Measurements from ENCODE around the gene COTL1.
A peak's percentile ranks its signal among the peaks of the same experiment; 100 is the strongest.
"Not testable (repeated sequence)": the region's sequence is repeated elsewhere in the genome, so short reads cannot be mapped to it uniquely, and the experiment has no call there.

Gene COTL1

GRCh38 chr16:84641643-84642358 is 23.9 kb upstream of the COTL1 start:
- no peak for DNase-seq

DNA sequence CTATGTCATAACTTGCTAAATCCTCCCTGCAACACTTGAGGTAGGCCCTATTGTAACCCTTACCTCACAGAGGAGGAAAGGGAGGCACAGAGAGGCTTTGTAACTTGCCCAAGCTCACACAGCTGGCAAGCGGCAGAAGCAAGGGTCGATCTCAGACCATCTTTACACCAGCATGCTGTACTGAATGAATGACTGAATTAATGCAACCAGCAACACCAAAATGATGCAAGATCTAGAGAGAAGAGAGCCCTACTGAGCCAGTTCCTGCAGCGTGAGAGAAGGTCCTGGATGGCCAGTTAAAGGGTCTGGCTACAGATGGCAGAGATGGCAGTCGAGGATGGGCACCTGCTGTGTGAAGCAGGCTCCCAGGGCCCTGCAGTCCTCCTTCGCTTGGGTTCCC is 22.3 kb upstream of the COTL1 start:
- no peak for DNase-seq

DNA sequence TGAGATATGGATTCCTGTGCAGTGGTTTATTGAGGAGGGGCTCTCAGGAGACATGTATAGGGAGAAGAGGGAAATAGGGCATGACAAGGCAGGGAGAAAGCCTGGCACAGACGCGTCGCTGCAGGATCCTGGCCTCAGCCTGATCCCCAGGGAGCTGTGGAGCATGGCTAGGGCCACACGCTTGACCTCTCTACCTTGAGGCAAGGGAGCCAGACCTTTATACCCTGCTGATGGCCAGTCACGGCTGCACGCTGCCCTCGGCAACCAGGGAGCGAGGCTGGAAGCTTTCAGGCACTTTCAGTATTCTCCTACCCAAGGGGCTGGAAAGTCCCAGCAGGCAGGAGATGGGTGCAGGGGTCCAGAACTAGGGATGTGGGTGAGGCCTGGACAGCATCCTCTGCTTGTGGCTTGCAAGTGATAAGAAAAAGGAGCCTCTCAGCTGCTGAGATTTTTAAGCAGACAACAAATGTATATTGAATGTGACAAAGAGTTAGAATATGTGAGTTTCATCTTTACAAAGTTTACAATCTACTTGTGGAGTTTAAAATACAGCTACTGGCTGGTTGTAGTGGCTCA is 20.4 kb upstream of the COTL1 start:
- no peak for DNase-seq

DNA sequence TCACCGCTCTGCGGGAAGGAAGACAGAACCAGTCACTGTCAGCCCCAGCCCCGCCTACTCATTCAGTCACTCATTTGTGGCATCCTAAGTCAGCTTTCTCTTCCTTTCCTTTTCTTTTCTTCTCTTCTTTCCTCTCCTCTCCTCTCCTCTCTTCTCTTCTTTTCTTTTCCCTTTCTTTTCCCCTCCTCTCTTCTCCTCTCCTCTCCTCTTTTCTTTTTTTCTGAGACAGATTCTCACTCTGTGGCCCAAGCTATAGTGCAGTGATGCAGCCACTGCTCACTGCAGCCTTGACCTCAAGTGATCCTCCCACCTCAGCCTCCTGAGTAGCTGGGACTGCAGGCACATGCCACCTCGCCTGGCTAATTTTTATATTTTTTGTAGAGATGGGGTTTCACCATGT is 19.8 kb upstream of the COTL1 start:
- no peak for DNase-seq

DNA sequence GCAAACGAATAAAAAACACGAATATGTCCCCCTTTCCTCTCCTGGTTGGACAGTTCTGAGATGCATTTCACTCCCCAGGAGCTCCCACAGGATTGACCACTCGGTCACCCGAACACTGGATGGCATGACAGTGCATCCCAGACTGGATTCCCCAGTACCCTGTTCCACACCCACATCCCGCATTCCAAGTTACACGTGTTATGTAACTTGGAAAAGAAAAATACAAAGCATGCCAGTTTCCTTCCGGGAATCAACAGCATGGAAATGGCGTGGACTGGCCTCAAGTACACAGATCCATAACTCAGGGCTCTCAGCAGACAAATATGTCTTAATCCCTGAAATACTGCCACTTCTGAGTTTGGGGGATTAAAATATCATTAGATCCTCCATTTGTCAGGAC is 17.8 kb upstream of the COTL1 start:
- no peak for DNase-seq

GRCh38 chr16:84633622-84634021 is 15.7 kb upstream of the COTL1 start:
- DNase-seq, result peak; percentile 74

DNA sequence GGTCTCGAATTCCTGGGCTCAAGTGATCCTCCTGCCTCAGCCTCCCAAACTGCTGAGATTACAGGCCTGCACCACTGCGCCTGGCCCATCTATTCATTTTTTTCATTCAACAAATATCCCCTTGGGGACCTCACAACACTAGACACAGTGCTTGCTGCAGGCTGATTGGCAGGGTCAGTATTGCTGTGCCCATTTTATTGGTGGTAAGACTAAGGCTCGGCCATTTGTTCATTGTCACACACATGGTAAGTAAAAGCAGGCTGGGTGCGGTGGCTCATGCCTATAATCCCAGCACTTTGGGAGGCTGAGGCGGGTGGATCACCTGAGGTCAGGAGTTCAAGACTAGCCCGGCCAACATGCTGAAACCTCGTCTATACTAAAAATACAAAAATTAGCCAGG is 15.0 kb upstream of the COTL1 start:
- DNase-seq, result not testable (repeated sequence)

GRCh38 chr16:84631886-84632285 is 14.0 kb upstream of the COTL1 start:
- DNase-seq, result no peak

- no peak for DNase-seq
Measured at GRCh38 chr16:84631153-84631466, 13.2 kb upstream of the COTL1 start.

- no peak for DNase-seq
Measured at GRCh38 chr16:84630446-84631152, 12.7 kb upstream of the COTL1 start.

DNA sequence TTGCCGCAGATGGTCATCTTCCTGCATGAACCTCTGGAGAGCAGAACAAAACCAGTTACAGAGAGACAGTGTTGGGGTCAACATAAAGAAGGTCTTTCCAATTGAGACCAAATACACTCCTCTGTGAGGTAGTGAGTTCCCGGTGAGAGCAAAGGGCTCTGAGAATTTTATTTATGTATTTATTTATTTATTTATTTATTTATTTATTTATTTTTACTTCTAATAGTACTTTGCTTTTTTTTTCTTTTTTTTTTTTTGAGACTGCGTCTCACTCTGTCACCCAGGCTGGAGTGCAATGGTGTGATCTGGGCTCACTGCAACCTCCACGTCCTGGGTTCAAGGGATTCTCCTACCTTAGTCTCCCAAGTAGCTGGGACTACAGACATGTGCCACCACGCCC is 12.1 kb upstream of the COTL1 start:
- no peak for DNase-seq

- no peak for DNase-seq
Measured at GRCh38 chr16:84629580-84629979, 11.7 kb upstream of the COTL1 start.

DNA sequence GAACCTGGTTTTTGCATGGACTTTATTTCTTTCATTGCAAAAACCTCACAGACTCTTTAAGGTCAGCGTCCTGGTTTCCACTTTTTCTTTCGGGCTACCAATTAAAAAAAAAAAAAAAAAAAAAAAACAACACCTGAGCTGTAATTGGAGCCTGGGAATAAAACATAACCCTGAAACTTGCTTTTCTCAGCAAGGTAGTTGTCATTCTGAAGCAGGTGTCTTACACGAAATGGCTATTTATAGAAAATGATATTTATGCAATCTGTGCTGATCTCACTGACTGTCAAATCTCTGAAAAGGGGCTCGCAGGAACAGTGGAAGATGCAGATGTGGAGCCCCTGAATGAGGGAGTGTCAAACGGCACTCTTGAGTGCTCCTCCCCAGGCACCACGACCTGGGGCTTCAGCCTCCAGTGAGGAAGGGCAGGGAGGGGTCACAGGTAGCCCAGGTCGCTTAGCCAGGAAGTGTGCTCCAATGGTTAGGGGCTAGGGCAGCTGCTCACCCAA is 10.4 kb upstream of the COTL1 start:
- DNase-seq, result no peak

DNA sequence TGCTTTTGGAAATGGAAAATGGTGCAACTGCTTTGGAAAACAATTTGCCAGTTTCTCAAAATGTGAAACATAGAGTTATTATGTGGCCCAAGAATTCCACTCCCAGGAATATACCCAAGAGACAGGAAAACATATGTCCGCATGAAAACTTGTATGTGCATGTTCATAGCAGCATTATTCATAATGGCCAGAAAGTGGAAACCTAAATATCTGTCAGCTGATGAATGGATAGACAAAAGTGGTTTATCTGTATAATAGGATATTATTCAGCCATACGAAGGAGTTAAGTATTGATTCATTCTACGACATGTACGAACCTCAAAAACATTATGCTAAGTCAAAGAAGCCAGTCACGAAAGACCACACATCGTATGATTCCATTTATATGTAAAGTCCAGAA is 7.7 kb upstream of the COTL1 start:
- no peak for DNase-seq

DNA sequence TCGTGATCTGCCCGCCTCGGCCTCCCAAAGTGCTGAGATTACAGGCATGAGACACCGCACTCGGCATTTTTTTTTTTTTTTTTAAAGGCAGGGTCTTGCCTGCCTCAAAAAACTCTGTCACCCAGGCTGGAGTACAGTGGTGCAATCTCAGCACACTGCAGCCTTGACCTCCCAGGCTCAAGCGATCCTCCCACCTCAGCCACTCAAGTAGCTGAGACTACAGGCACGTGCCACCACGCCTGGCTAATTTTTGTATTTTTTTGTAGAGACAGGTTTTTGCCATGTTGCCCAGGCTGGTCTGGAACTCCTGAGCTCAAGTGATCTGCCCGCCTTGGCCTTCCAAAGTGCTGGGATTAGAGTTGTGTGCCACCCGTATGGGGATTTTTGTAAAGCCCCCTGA is 3.0 kb upstream of the COTL1 start:
- DNase-seq, result not testable (repeated sequence)

GRCh38 chr16:84618581-84619460 is 943 bp upstream of the COTL1 start:
- no peak for DNase-seq

GRCh38 chr16:84617041-84617790 is 662 bp downstream of the COTL1 start:
- peak; percentile 9 for DNase-seq

DNA sequence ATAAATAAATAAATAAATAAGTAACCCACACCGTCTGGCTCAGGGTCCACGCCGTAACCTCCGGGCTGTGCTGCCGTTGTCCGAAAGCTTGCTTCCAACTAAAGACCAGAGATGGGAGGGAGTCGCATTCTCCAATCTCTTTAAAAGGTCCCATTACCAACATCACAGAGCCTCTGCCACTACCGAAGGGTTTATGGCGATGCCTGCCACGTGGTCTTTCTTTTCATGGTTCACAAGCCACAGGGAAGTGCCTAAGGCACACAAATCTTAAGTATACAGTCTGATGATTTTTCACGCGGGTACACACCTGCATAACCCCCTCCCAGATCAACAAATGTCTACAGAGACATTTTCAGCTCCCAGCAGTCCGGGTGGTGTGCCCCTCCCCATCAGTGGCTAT is 1.4 kb downstream of the COTL1 start:
- DNase-seq, result no peak

DNA sequence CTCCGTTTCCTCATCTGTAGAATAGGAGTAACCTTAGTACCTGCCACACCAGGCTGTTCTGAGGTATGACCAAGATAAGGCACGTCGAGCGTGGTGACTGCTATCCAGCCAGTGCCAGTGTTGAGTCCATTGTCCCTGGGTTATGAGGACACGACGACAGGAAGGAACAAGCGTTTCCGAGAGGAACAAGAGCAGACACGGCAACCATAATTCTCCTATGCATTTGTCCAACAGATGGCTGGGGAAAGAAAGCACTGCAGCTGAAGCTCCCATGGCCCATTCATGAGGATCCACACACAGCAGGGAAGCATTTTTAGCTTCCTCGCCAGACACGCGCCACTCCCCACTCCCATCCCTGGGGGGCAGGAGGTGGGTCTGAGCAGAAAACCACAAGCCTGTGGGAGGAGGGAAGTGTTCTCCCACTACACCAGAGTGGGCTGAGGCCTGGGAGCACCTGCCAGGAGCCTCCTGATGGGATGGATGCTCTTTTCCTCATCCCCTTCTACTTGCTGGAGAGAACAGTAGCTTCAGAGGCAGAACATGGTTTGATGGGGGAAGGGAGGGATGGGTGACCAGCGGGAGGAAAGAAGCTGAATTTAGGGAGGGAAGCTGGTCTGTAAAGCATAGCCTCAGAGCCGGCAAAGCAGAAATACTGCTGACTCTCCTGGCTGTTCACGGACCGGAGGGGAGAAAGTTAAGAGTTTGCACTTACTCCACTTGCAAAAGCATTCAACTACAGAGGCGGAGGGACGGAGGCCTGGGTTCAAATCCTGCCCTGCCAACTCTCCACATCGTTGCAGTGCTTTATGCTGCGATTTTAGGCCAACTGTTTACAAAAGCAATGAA is 2.7 kb downstream of the COTL1 start:
- DNase-seq, result peak; percentile 16

DNA sequence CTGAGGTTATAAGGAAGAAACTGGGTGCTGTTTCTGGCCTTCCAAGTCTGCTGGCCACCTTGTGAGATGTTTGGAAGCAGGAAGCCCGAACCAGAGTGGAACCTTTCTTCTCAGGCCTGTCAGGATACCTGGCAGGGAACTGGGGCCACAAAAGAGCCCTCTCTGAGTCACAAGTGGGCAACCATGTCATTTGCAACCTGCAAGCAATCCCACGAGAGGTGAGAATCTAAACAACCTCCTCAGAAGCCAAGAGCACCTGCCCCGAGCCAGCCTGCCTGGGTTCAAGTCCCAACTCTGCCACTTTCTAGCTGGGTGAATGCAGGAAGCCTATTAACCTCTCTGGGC is 3.3 kb downstream of the COTL1 start:
- no peak for DNase-seq

GRCh38 chr16:84614073-84614459 is 3.8 kb downstream of the COTL1 start:
- DNase-seq, result no peak
